HG02870 (cell line): Measurements from ENCODE around the gene MORC4.
A peak's percentile ranks its signal among the peaks of the same experiment; 100 is the strongest.

Experiments
- ATAC-seq: cut with Tn5 transposase; IDR thresholded peaks from one replicate; pipeline ENCODE4 v1.9.1; 2021; ENCODE audit warnings: mild to moderate bottlenecking, moderate library complexity; ENCODE audit not compliant: unreplicated experiment

MORC4 gene

GRCh38 chrX:106917830-106918500 lies 82.0 kb downstream of the MORC4 start:
- ATAC-seq: no peak

GRCh38 chrX:106912864-106913263 lies 87.1 kb downstream of the MORC4 start:
- ATAC-seq: no peak

GRCh38 chrX:106906361-106906760 lies 93.7 kb downstream of the MORC4 start:
- no peak for ATAC-seq

- no peak for ATAC-seq
Measured at GRCh38 chrX:106905064-106905708, 94.8 kb downstream of the MORC4 start.

- ATAC-seq: no peak
Measured at GRCh38 chrX:106903856-106904528, 96.0 kb downstream of the MORC4 start.

- no peak for ATAC-seq
Measured at GRCh38 chrX:106903291-106903824, 96.7 kb downstream of the MORC4 start, which contains the start of gene RIPPLY1. Gene RIPPLY1, minus strand, starts transcription at chrX:106903341. Its CDS starts 54 bp downstream, at chrX:106903287.

GRCh38 chrX:106902684-106903083 lies 97.3 kb downstream of the MORC4 start:
- no peak for ATAC-seq

GRCh38 chrX:106901781-106902219 lies 98.2 kb downstream of the MORC4 start:
- no peak for ATAC-seq

GRCh38 chrX:106901341-106901740 lies 98.7 kb downstream of the MORC4 start:
- ATAC-seq: no peak

- no peak for ATAC-seq
Measured at GRCh38 chrX:106899841-106900240, 100.2 kb downstream of the MORC4 start.

- no peak for ATAC-seq
Measured at GRCh38 chrX:106899276-106899675, 100.7 kb downstream of the MORC4 start.

GRCh38 chrX:106898462-106898861 lies 101.5 kb downstream of the MORC4 start:
- peak; percentile 78 for ATAC-seq

GRCh38 chrX:106897259-106897658 lies 102.8 kb downstream of the MORC4 start:
- ATAC-seq: no peak

GRCh38 chrX:106894978-106895452 lies 105.0 kb downstream of the MORC4 start:
- no peak for ATAC-seq

- peak; percentile 87 for ATAC-seq
Measured at GRCh38 chrX:106894392-106894909, 105.6 kb downstream of the MORC4 start.

GRCh38 chrX:106891762-106892460 lies 108.1 kb downstream of the MORC4 start:
- no peak for ATAC-seq
